PC-9 (cell line): ENCODE measurements around the gene CD300E. TPM values are rescaled to one million over a fixed set of nuclear protein-coding genes. Genes with fewer than 3 reads are reported as not detected.

Experiments
- BruUV-seq: library from RNA; stranded (reverse); fragments of 400-500 nt; replicated peaks from 2 replicates; lab custom pipeline; 2021; lab: Mats Ljungman, UMichigan
- CTCF ChIA-PET: fragments of 300-600 bp; sonication (Branson Sonifier 250); formaldehyde crosslinking; loops from one replicate; lab custom pipeline; 2022; ENCODE audit warnings: antibody characterized with exemption; lab: Charles Lee
- POLR2A ChIA-PET: fragments of 300-600 bp; sonication (Branson Sonifier 250); formaldehyde crosslinking; loops from one replicate; lab custom pipeline; 2022; ENCODE audit warnings: antibody characterized with exemption; ENCODE audit not compliant: unreplicated experiment; lab: Charles Lee
- DNase-seq, 2 experiments: peaks; one replicate each; pipeline versions ENCODE4 v3.0.0 to v3.0.0-alpha.2; 2015 to 2022; ENCODE audit warnings: mixed read lengths in 1 of 2
- H2AFZ ChIP-seq: fragments of 200-600 bp; sonication (generic); 2 replicates; pipeline ENCODE4 v1.8.1; 2017; ENCODE audit warnings: antibody characterized with exemption
- H3F3A ChIP-seq: fragments of 200-600 bp; sonication (generic); 2 replicates; pipeline ENCODE4 v1.8.1; 2017; ENCODE audit warnings: antibody characterized with exemption, mild to moderate bottlenecking, low read depth; ENCODE audit not compliant: insufficient read depth
- H3K27ac ChIP-seq: fragments of 200-600 bp; sonication (generic); 2 replicates; pipeline ENCODE4 v1.6.1; 2016; ENCODE audit warnings: mixed run types
- H3K27me3 ChIP-seq: fragments of 200-600 bp; sonication (generic); 2 replicates; pipeline ENCODE4 v1.6.1; 2016; ENCODE audit warnings: low read depth, mixed run types; ENCODE audit not compliant: insufficient read depth
- H3K36me3 ChIP-seq: fragments of 200-600 bp; sonication (generic); 2 replicates; pipeline ENCODE4 v1.6.1; 2016; ENCODE audit warnings: low read depth, mixed run types
- H3K4me1 ChIP-seq: fragments of 200-600 bp; sonication (generic); replicated peaks from 2 replicates; pipeline ENCODE4 v1.6.1; 2016; ENCODE audit warnings: mixed run types; ENCODE audit not compliant: insufficient read depth
- H3K4me2 ChIP-seq: fragments of 200-600 bp; sonication (generic); 2 replicates; pipeline ENCODE4 v1.6.1; 2017; ENCODE audit warnings: mixed run types
- H3K4me3 ChIP-seq: fragments of 200-600 bp; sonication (generic); 2 replicates; pipeline ENCODE4 v1.6.1; 2016; ENCODE audit warnings: mixed run types
- H3K79me2 ChIP-seq: fragments of 200-600 bp; sonication (generic); 2 replicates; pipeline ENCODE4 v1.6.1; 2017; ENCODE audit warnings: low read depth, mixed run types
- H3K9me2 ChIP-seq: fragments of 200-600 bp; sonication (generic); 2 replicates; pipeline ENCODE4 v1.8.1; 2017; ENCODE audit warnings: mild to moderate bottlenecking; ENCODE audit not compliant: insufficient read depth
- H3K9me3 ChIP-seq: fragments of 200-600 bp; sonication (generic); 2 replicates; pipeline ENCODE4 v1.8.1; 2016; ENCODE audit warnings: low read depth; ENCODE audit not compliant: insufficient read depth
- H4K20me1 ChIP-seq: fragments of 200-600 bp; sonication (generic); 2 replicates; pipeline ENCODE4 v1.8.1; 2017; ENCODE audit not compliant: insufficient read depth
- CTCF ChIP-seq: fragments of 200-600 bp; sonication (generic); conservative IDR thresholded peaks from 2 replicates; pipeline ENCODE4 v1.6.1; 2017; ENCODE audit warnings: mixed run types, antibody characterized with exemption, mild to moderate bottlenecking, moderate library complexity
- EZH2 ChIP-seq: fragments of 200-600 bp; sonication (generic); IDR thresholded peaks from 2 replicates; pipeline ENCODE4 v1.8.0; 2017; ENCODE audit warnings: antibody characterized with exemption, low read depth
- intact Hi-C: fragments of 100-400 bp; cut with micrococcal nuclease; formaldehyde crosslinking; loops from one replicate; pipeline ENCODE4 v1.10.0; 2022; ENCODE audit not compliant: unreplicated experiment
- total RNA-seq: library from RNA; stranded (reverse); gene quantifications from 2 replicates; pipeline ENCODE4 v1.2.3, GENCODE V29; 2021

CD300E gene
- total RNA-seq, 1 experiment from 2014 or later = not detected

GRCh38 chr17:74635418-74635817, 11.9 kb upstream of the CD300E start:
- H3K27ac ChIP-seq = no peak overlapping the region
- H3K4me3 ChIP-seq = no peak overlapping the region
- no peaks in the 10 kb centered on the region for H3K9me3 ChIP-seq
- ChIA-PET CTCF (no interaction called here), POLR2A (no interaction called here)
- H3K4me2 ChIP-seq = no peak overlapping the region
- intact Hi-C loops = no loop called here
- no peaks in the 10 kb centered on the region for H4K20me1 ChIP-seq
- H3K4me1 ChIP-seq = no peaks in the 10 kb centered on the region
- BruUV-seq = no TSS peak
- peaks cover 93% of the 10 kb centered on the region for H3K27me3 ChIP-seq
- TF ChIP-seq CTCF = no peak
- TF ChIP-seq EZH2 = no peak
- H2AFZ ChIP-seq = no peak overlapping the region
- H3F3A ChIP-seq = no peaks in the 10 kb centered on the region
- no peaks in the 10 kb centered on the region for H3K79me2 ChIP-seq
- no peaks in the 10 kb centered on the region for H3K9me2 ChIP-seq
- no peaks in the 10 kb centered on the region for H3K36me3 ChIP-seq
- no peak for DNase-seq

- Histone ChIP-seq H2AFZ (no peak overlapping the region), H3K36me3 (no peaks in the 10 kb centered on the region), H3K27ac (no peak overlapping the region), H3K4me1 (no peaks in the 10 kb centered on the region), H3K27me3 (peaks cover 85% of the 10 kb centered on the region), H4K20me1 (no peaks in the 10 kb centered on the region), H3K9me2 (no peaks in the 10 kb centered on the region), H3F3A (no peaks in the 10 kb centered on the region), H3K4me3 (no peak overlapping the region), H3K79me2 (no peaks in the 10 kb centered on the region), H3K9me3 (no peaks in the 10 kb centered on the region), H3K4me2 (no peak overlapping the region)
- ChIA-PET POLR2A (no interaction called here), CTCF (no interaction called here)
- intact Hi-C loops = no loop called here
- DNase-seq = no peak
- BruUV-seq = no TSS peak
- TF ChIP-seq CTCF (no peak), EZH2 (no peak)
Measured at GRCh38 chr17:74633326-74633725, 9.8 kb upstream of the CD300E start.

- H3K36me3 ChIP-seq = no peaks in the 10 kb centered on the region
- POLR2A ChIA-PET = no interaction called here
- TF ChIP-seq CTCF = no peak
- TF ChIP-seq EZH2 = no peak
- intact Hi-C loops = no loop called here
- H3K9me2 ChIP-seq = no peaks in the 10 kb centered on the region
- H3K4me1 ChIP-seq = no peaks in the 10 kb centered on the region
- no peak overlapping the region for H3K27ac ChIP-seq
- peaks cover 85% of the 10 kb centered on the region for H3K27me3 ChIP-seq
- H3K79me2 ChIP-seq = no peaks in the 10 kb centered on the region
- H3K4me3 ChIP-seq = no peak overlapping the region
- no peaks in the 10 kb centered on the region for H3F3A ChIP-seq
- H3K9me3 ChIP-seq = no peaks in the 10 kb centered on the region
- CTCF ChIA-PET = interaction anchor here (0.6 kb wide), 1 partner anchor 32 kb away, joined by 4 read pairs; no protein-coding TSS in a partner anchor
- H4K20me1 ChIP-seq = no peaks in the 10 kb centered on the region
- BruUV-seq = no TSS peak
- no peak overlapping the region for H2AFZ ChIP-seq
- no peak overlapping the region for H3K4me2 ChIP-seq
- no peak for DNase-seq
Measured at GRCh38 chr17:74632617-74633016, 9.1 kb upstream of the CD300E start.
